Left ventricle myocardium inferior (tissue), 1 donor: ENCODE results near the gene NCAPD2. TPM values are rescaled to one million over a fixed set of nuclear protein-coding genes. Genes with fewer than 3 reads are reported as not detected.

ENCODE experiments used
- DNase-seq: peaks from one replicate; pipeline ENCODE4 v3.0.0-alpha.2; 2020
- H3K27ac ChIP-seq: fragments of 200-600 bp; replicated peaks from 2 replicates; pipeline ENCODE4 v1.8.0; 2021
- H3K27me3 ChIP-seq: fragments of 200-600 bp; 2 replicates; pipeline ENCODE4 v1.8.0; 2021; ENCODE audit warnings: low read depth
- H3K36me3 ChIP-seq: fragments of 200-600 bp; 2 replicates; pipeline ENCODE4 v1.8.0; 2021
- H3K4me1 ChIP-seq: fragments of 200-600 bp; 2 replicates; pipeline ENCODE4 v1.8.0; 2021
- H3K4me3 ChIP-seq: fragments of 200-600 bp; 2 replicates; pipeline ENCODE4 v1.8.0; 2021; ENCODE audit warnings: mild to moderate bottlenecking, moderate library complexity
- H3K9me3 ChIP-seq: fragments of 200-600 bp; replicated peaks from 2 replicates; pipeline ENCODE4 v1.8.0; 2021
- intact Hi-C: fragments of 100-400 bp; cut with micrococcal nuclease; formaldehyde crosslinking; loops from one replicate; pipeline ENCODE4 v1.11.0; 2022
- total RNA-seq: library from RNA; stranded (reverse); fragmentation: NEBNext Ultra II Directional; extraction: Animal tissue kit (Norgen Biotek cat#: 25700); gene quantifications from one replicate; pipeline ENCODE4 v1.2.1, GENCODE V29; 2021
- TF ChIP-seq, protein P1 (sequence below): fragments of 200-600 bp; IDR thresholded peaks from 2 replicates; pipeline ENCODE4 v1.8.0; 2021; ENCODE audit warnings: antibody characterized with exemption, mild to moderate bottlenecking, borderline replicate concordance
- donor health status: DM: no; HTN: yes; CAD: no; lungs with severe emphysema.

NCAPD2 gene
- total RNA-seq, 1 donor from 2014 or later = 9.2 TPM

DNA sequence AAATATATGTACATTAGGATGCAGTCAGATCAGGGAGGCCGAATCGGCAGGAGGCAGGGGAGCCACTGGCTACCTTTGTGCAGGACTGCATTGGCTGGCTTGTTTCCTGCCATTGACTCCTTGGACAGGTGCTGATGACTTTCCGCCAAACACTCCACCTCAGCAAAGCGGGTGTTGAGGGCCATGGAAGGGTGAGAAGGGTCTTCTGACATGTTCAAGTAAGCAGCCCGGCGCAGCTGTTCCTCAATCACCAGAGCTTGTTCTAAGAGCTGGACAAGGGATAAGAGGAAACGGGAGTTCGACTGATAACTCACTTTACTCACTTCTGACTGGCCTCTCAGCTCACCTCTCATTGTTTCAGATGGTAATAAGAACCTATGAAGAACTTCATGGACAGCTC lies 79.1 kb downstream of the NCAPD2 start:
- no peaks in the 10 kb centered on the region for H3K27me3 ChIP-seq
- TF ChIP-seq, protein P1, sequence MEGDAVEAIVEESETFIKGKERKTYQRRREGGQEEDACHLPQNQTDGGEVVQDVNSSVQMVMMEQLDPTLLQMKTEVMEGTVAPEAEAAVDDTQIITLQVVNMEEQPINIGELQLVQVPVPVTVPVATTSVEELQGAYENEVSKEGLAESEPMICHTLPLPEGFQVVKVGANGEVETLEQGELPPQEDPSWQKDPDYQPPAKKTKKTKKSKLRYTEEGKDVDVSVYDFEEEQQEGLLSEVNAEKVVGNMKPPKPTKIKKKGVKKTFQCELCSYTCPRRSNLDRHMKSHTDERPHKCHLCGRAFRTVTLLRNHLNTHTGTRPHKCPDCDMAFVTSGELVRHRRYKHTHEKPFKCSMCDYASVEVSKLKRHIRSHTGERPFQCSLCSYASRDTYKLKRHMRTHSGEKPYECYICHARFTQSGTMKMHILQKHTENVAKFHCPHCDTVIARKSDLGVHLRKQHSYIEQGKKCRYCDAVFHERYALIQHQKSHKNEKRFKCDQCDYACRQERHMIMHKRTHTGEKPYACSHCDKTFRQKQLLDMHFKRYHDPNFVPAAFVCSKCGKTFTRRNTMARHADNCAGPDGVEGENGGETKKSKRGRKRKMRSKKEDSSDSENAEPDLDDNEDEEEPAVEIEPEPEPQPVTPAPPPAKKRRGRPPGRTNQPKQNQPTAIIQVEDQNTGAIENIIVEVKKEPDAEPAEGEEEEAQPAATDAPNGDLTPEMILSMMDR = no peak
- peaks cover 84% of the 10 kb centered on the region for H3K36me3 ChIP-seq
- H3K4me1 ChIP-seq = peaks cover 9% of the 10 kb centered on the region
- H3K4me3 ChIP-seq = no peak overlapping the region
- intact Hi-C loops = no loop called here
- no peak for DNase-seq
- H3K9me3 ChIP-seq = no peaks in the 10 kb centered on the region
- H3K27ac ChIP-seq = no peak overlapping the region

DNA sequence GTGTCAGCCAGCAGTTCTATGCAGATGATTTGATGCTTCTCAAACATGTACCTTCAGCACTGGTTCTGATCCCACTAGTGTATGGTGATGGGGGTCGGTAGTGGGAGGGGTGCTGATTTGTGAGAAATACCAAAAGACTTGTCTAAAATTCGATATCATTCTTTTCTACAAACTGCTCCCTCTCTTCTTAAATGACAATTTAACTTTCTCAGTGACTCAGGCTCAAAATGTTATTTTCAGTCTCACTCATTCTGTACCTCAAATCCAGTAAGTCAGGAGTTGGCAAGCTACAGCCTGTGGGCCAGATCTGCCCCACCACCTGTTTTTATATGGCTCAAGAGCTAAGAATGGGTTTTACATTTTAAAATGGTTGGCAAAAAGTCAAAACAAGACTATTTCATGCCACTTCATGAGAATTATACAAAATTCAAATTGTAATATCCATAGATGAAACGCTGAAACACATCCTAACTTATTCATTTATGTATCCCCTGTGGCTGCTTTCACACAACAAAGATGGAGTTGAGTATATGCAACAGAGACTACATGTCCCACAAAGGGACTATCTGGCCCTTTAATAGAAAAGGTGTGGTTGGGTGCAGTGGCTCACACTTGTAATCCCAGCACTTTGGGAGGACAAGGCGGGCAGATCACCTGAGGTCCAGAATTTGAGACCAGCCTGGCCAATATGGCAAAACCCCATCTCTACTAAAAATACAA lies 80.8 kb downstream of the NCAPD2 start:
- no peak for DNase-seq
- TF ChIP-seq, protein P1 = no peak
- no peak overlapping the region for H3K27ac ChIP-seq

DNA sequence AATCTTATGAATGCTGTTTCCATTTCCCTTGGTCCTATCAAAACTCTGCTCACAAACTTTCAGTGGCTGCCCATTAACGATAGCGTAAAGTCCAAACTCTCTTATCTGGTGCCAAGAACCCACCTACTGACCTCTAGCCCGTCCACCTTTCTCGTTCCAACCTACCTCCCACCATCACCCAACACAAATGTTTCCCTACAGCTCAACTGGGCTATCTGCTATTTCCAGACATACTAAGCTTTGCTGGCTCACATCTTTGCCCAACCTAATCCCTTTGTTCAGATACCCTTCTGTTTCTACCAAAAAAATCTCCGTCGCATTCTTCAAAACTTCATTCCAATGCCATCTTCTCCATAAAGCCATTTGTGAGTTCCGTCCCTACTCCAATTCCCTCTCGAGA lies 81.7 kb downstream of the NCAPD2 start:
- no peak for DNase-seq
- Histone ChIP-seq H3K36me3 (peaks cover 99% of the 10 kb centered on the region), H3K27me3 (no peaks in the 10 kb centered on the region), H3K4me1 (no peaks in the 10 kb centered on the region), H3K27ac (no peak overlapping the region), H3K9me3 (no peaks in the 10 kb centered on the region), H3K4me3 (no peak overlapping the region)
- TF ChIP-seq, protein P1 = no peak
- intact Hi-C loops = no loop called here

More for the DNA sequence above, 80.8 kb downstream of the NCAPD2 start:
- H3K36me3 ChIP-seq = peaks cover 99% of the 10 kb centered on the region
- H3K27me3 ChIP-seq = no peaks in the 10 kb centered on the region
- H3K4me1 ChIP-seq = no peaks in the 10 kb centered on the region
- no peaks in the 10 kb centered on the region for H3K9me3 ChIP-seq
- H3K4me3 ChIP-seq = no peak overlapping the region
- intact Hi-C loops = no loop called here

Other genes starting within 250 kb of the NCAPD2 start
- 0.08 TPM for gene PLEKHG6, start 183.4 kb upstream of the NCAPD2 start, total RNA-seq
- gene TNFRSF1A, start 152.0 kb upstream of the NCAPD2 start, total RNA-seq = 45.6 TPM
- gene SCNN1A, start 118.5 kb upstream of the NCAPD2 start, total RNA-seq = 0.22 TPM
- 23.5 TPM for gene LTBR, start 109.9 kb upstream of the NCAPD2 start, total RNA-seq
- 0.16 TPM for gene CD27, start 49.1 kb upstream of the NCAPD2 start, total RNA-seq
- gene TAPBPL, start 42.1 kb upstream of the NCAPD2 start, total RNA-seq = 16.4 TPM
- 4.2 TPM for gene VAMP1, start 23.4 kb upstream of the NCAPD2 start, total RNA-seq
- gene MRPL51, start 840 bp upstream of the NCAPD2 start, total RNA-seq = 235 TPM
- gene GAPDH, start 40.4 kb downstream of the NCAPD2 start, total RNA-seq = 4,161 TPM
- 14.4 TPM for gene IFFO1, start 61.9 kb downstream of the NCAPD2 start, total RNA-seq
- gene NOP2, start 74.2 kb downstream of the NCAPD2 start, total RNA-seq = 15.3 TPM
- gene CHD4, start 113.3 kb downstream of the NCAPD2 start, total RNA-seq = 151 TPM
- gene LPAR5, start 141.9 kb downstream of the NCAPD2 start, total RNA-seq = 7.0 TPM
- 1.4 TPM for gene ACRBP, start 153.3 kb downstream of the NCAPD2 start, total RNA-seq
- 23.2 TPM for gene ING4, start 169.0 kb downstream of the NCAPD2 start, total RNA-seq
- 26.5 TPM for gene ZNF384, start 195.3 kb downstream of the NCAPD2 start, total RNA-seq
- 0.41 TPM for gene PIANP, start 206.7 kb downstream of the NCAPD2 start, total RNA-seq
- gene COPS7A, start 229.9 kb downstream of the NCAPD2 start, total RNA-seq = 73.2 TPM